ENCODE measurements around the gene INVS.

Gene INVS

DNA sequence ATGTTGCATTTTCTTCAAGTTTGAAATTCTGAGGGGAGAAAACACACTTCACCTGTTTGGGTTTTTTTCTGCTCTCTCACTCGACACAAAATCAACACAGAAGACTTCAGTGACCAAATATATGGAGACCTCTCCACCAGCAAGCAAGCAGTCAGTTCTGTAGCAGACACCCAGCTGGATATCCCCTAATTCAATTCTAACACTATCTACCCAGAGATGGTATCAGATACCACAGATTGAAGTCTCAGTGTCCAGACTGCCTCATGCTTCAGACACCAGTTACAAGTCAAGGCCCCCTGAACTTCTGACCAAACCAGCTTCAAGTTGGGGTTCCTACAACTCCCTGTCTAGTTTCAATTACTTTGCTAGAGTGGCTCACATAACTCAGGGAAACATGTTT, 97.8 kb downstream of the INVS start:
- no peak for DNase-seq (ENCODE audit: low read depth)
- no peak overlapping the region for H3K4me3 ChIP-seq (ENCODE audit: low read depth, low read length)
- TF ChIP-seq CTCF (IDR thresholded peaks at IDR 0.05; ENCODE audit: control insufficient read depth, extremely low read depth, insufficient read depth): no peak

- TF ChIP-seq CTCF (IDR thresholded peaks at IDR 0.05; ENCODE audit: control insufficient read depth, extremely low read depth, insufficient read depth): no peak
- no peak overlapping the region for H3K4me3 ChIP-seq (ENCODE audit: low read depth, low read length)
- DNase-seq (ENCODE audit: low read depth): no peak
Measured at GRCh38 chr9:100197553-100197952, 98.5 kb downstream of the INVS start.

DNA sequence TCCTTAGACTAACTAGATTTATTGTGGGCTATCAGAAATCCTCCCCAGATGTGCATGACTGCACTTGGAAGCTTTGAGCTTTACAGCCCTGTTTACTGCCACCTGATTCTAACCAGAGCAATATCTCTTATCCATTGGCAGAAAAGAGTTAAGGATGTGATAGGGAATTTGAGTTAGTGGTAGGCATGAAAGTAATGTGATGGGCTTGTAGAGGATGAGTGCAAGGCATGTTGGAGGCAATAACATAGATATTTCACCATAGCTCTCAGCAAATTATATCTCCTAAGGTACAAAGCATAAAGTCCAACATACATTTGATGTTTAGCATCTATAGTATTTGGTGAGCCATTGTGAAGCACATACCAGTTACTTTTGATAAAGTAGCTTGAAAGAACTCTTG, 103.8 kb downstream of the INVS start:
- TF ChIP-seq CTCF (IDR thresholded peaks at IDR 0.05; ENCODE audit: control insufficient read depth, extremely low read depth, insufficient read depth): no peak
- no peak for DNase-seq (ENCODE audit: low read depth)
- no peak overlapping the region for H3K4me3 ChIP-seq (ENCODE audit: low read depth, low read length)

DNA sequence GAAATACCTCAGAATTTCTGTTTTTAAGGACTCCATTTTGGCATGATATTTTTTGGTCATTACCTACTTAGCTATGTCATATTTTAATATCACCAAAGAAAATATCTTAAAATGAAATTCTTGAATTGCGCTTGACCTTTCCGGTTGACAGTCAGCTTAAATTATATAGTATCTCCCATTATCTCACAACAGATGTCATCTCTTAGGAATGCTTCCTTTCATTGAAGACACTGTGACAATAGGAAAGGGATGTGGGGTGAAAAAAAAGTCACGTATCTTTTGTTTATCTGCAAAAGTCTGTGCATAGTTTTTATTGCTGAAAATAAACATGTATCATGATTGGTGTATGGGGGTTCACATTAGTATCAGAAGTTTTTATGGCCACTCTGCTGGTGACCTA, 105.8 kb downstream of the INVS start:
- TF ChIP-seq CTCF (IDR thresholded peaks at IDR 0.05; ENCODE audit: control insufficient read depth, extremely low read depth, insufficient read depth): no peak
- no peak for DNase-seq (ENCODE audit: low read depth)
- H3K4me3 ChIP-seq (ENCODE audit: low read depth, low read length): no peak overlapping the region

- no peak for DNase-seq (ENCODE audit: low read depth)
- no peak for TF ChIP-seq CTCF (IDR thresholded peaks at IDR 0.05; ENCODE audit: control insufficient read depth, extremely low read depth, insufficient read depth)
- H3K4me3 ChIP-seq (ENCODE audit: low read depth, low read length): no peak overlapping the region
Measured at GRCh38 chr9:100206899-100207298, 107.9 kb downstream of the INVS start.

GRCh38 chr9:100208673-100209072, 109.6 kb downstream of the INVS start:
- H3K4me3 ChIP-seq (ENCODE audit: low read depth, low read length): no peak overlapping the region
- DNase-seq (ENCODE audit: low read depth): peak; percentile 79
- TF ChIP-seq CTCF (IDR thresholded peaks at IDR 0.05; ENCODE audit: control insufficient read depth, extremely low read depth, insufficient read depth): no peak

GRCh38 chr9:100211476-100211875, 112.4 kb downstream of the INVS start:
- TF ChIP-seq CTCF (IDR thresholded peaks at IDR 0.05; ENCODE audit: control insufficient read depth, extremely low read depth, insufficient read depth): no peak
- DNase-seq (ENCODE audit: low read depth): no peak
- H3K4me3 ChIP-seq (ENCODE audit: low read depth, low read length): no peak overlapping the region

Data from LNCaP clone FGC (cell line).